ENCODE results near the gene SMIM22. TPM values are rescaled to one million over a fixed set of nuclear protein-coding genes. Genes with fewer than 3 reads are reported as not detected.

The SMIM22 gene
- total and polyA plus RNA-seq, 2 of the 8 experiments (the other 6 are each of a cell fraction or from before 2014, with no cell fraction given) = not detected

GRCh38 chr16:4805231-4805630 lies 10.1 kb downstream of the SMIM22 start (continued):
- TF ChIP-seq CREB1 (IDR thresholded peaks at IDR 0.05) = no peak
- no peak for TF ChIP-seq ATF3 (IDR thresholded peaks at IDR 0.05; ENCODE audit: insufficient read depth, low read depth, low read length)
- TF ChIP-seq CTCF (IDR thresholded peaks at IDR 0.05; ENCODE audit: control extremely low read depth in 1 of 3, insufficient read depth in 1 of 3, low read depth in 1 of 3, low read length in 3 of 3) = no peak
- no peak for TF ChIP-seq POLR2A (IDR thresholded peaks at IDR 0.05; ENCODE audit: control extremely low read depth in 1 of 2, low read depth in 2 of 2, low read length in 2 of 2)
- TF ChIP-seq CBX5 (IDR thresholded peaks at IDR 0.05; ENCODE audit: low read depth, low read length) = no peak

All from H1 (cell line).